HUES64 (cell line): ENCODE data around the gene MSI2.
A peak's percentile ranks its signal among the peaks of the same experiment; 100 is the strongest.

Source experiments
- H3K27ac ChIP-seq: 2 replicates; pipeline ENCODE4 v1.7.0; 2013; ENCODE audit warnings: low read depth, low read length, inconsistent platforms
- H3K27me3 ChIP-seq: 2 replicates; pipeline ENCODE4 v1.6.1; 2013; ENCODE audit warnings: mild to moderate bottlenecking, low read length; ENCODE audit not compliant: insufficient read depth
- H3K36me3 ChIP-seq: 2 replicates; pipeline ENCODE4 v1.6.1; 2013; ENCODE audit warnings: mild to moderate bottlenecking, low read length; ENCODE audit not compliant: insufficient read depth
- H3K4me1 ChIP-seq: 2 replicates; pipeline ENCODE4 v1.6.1; 2013; ENCODE audit warnings: mild to moderate bottlenecking, low read length, moderate library complexity; ENCODE audit not compliant: insufficient read depth
- H3K4me3 ChIP-seq: 2 replicates; pipeline ENCODE4 v1.5.1; 2013; ENCODE audit warnings: mild to moderate bottlenecking, low read length, moderate library complexity
- H3K9ac ChIP-seq: 2 replicates; pipeline ENCODE4 v1.6.1; 2013; ENCODE audit warnings: mild to moderate bottlenecking, low read depth, low read length
- H3K9me3 ChIP-seq: 2 replicates; pipeline ENCODE4 v1.6.1; 2013; ENCODE audit warnings: low read depth, low read length; ENCODE audit not compliant: insufficient read depth
- WGBS: fragments of 150-250, 120-280 bp; methylation state at CpG from one replicate; pipeline ENCODE4 v1.1.7; 2013; ENCODE audit warnings: missing lambda C conversion rate; 5-methylcytosine and 5-hydroxymethylcytosine counted together

MSI2 gene

GRCh38 chr17:57399690-57400089, 143.4 kb downstream of the MSI2 start:
- H3K4me1 ChIP-seq, result peaks cover 22% of the 10 kb centered on the region
- no peaks in the 10 kb centered on the region for H3K27me3 ChIP-seq
- 91% methylated on average over 7 of the region's 7 CpGs for WGBS
- no peak overlapping the region for H3K4me3 ChIP-seq
- H3K9ac ChIP-seq, result no peak overlapping the region
- peaks cover 8% of the 10 kb centered on the region for H3K36me3 ChIP-seq
- no peak overlapping the region for H3K27ac ChIP-seq
- no peaks in the 10 kb centered on the region for H3K9me3 ChIP-seq

- Histone ChIP-seq H3K27ac (no peak overlapping the region), H3K9ac (no peak overlapping the region)
These were observed 144.3 kb downstream of the MSI2 start for GRCh38 chr17:57400648-57401047.

GRCh38 chr17:57401556-57402488, 145.5 kb downstream of the MSI2 start:
- Histone ChIP-seq H3K9me3 (no peaks in the 10 kb centered on the region), H3K36me3 (peaks cover 8% of the 10 kb centered on the region), H3K27ac (no peak overlapping the region), H3K9ac (no peak overlapping the region), H3K27me3 (no peaks in the 10 kb centered on the region), H3K4me1 (peaks cover 24% of the 10 kb centered on the region), H3K4me3 (no peak overlapping the region)
- 91% methylated on average over 15 of the region's 15 CpGs for WGBS

More at GRCh38 chr17:57400648-57401047, 144.3 kb downstream of the MSI2 start:
- peaks cover 24% of the 10 kb centered on the region for H3K4me1 ChIP-seq
- H3K36me3 ChIP-seq, result peaks cover 8% of the 10 kb centered on the region
- H3K9me3 ChIP-seq, result no peaks in the 10 kb centered on the region
- H3K27me3 ChIP-seq, result no peaks in the 10 kb centered on the region
- 92% methylated on average over 8 of the region's 8 CpGs for WGBS
- H3K4me3 ChIP-seq, result no peak overlapping the region

- Histone ChIP-seq H3K4me1 (peaks cover 33% of the 10 kb centered on the region), H3K4me3 (no peak overlapping the region), H3K9ac (no peak overlapping the region), H3K9me3 (no peaks in the 10 kb centered on the region), H3K36me3 (peaks cover 8% of the 10 kb centered on the region), H3K27me3 (no peaks in the 10 kb centered on the region), H3K27ac (no peak overlapping the region)
- 94% methylated on average over 5 of the region's 5 CpGs for WGBS
These were observed 146.4 kb downstream of the MSI2 start for GRCh38 chr17:57402681-57403180.

GRCh38 chr17:57403236-57403635, 146.9 kb downstream of the MSI2 start:
- peaks cover 38% of the 10 kb centered on the region for H3K4me1 ChIP-seq
- no peaks in the 10 kb centered on the region for H3K9me3 ChIP-seq

GRCh38 chr17:57404073-57404472, 147.8 kb downstream of the MSI2 start:
- Histone ChIP-seq H3K36me3 (peaks cover 8% of the 10 kb centered on the region), H3K4me3 (no peak overlapping the region), H3K9ac (no peak overlapping the region), H3K27me3 (no peaks in the 10 kb centered on the region), H3K4me1 (peaks cover 46% of the 10 kb centered on the region), H3K27ac (no peak overlapping the region), H3K9me3 (no peaks in the 10 kb centered on the region)
- WGBS, result 92% methylated on average over 3 of the region's 4 CpGs

More at GRCh38 chr17:57403236-57403635, 146.9 kb downstream of the MSI2 start:
- Histone ChIP-seq H3K36me3 (peaks cover 8% of the 10 kb centered on the region), H3K4me3 (no peak overlapping the region), H3K9ac (no peak overlapping the region), H3K27me3 (no peaks in the 10 kb centered on the region), H3K27ac (no peak overlapping the region)
- WGBS, result 93% methylated on average over 2 of the region's 2 CpGs

- Histone ChIP-seq H3K9me3 (no peaks in the 10 kb centered on the region), H3K4me1 (peaks cover 50% of the 10 kb centered on the region), H3K27ac (no peak overlapping the region), H3K4me3 (no peak overlapping the region), H3K36me3 (peaks cover 8% of the 10 kb centered on the region), H3K27me3 (no peaks in the 10 kb centered on the region), H3K9ac (no peak overlapping the region)
- WGBS, result 93% methylated on average over 6 of the region's 6 CpGs
These were observed 148.6 kb downstream of the MSI2 start for GRCh38 chr17:57404795-57405490.

GRCh38 chr17:57405491-57406072, 149.3 kb downstream of the MSI2 start:
- Histone ChIP-seq H3K9ac (no peak overlapping the region), H3K27me3 (no peaks in the 10 kb centered on the region), H3K27ac (no peak overlapping the region; the same call in 1 of the 2 replicates), H3K36me3 (peaks cover 8% of the 10 kb centered on the region), H3K9me3 (no peaks in the 10 kb centered on the region), H3K4me3 (no peak overlapping the region), H3K4me1 (peaks cover 51% of the 10 kb centered on the region)
- 95% methylated on average over 5 of the region's 5 CpGs for WGBS

GRCh38 chr17:57406131-57406980, 150.0 kb downstream of the MSI2 start:
- Histone ChIP-seq H3K4me3 (no peak overlapping the region), H3K4me1 (peaks cover 49% of the 10 kb centered on the region), H3K36me3 (peaks cover 7% of the 10 kb centered on the region), H3K27ac (peak overlapping the region; percentile 49), H3K27me3 (no peaks in the 10 kb centered on the region), H3K9ac (peak overlapping the region; percentile 49; the same call in 1 of the 2 replicates), H3K9me3 (no peaks in the 10 kb centered on the region)
- 70% methylated on average over 25 of the region's 25 CpGs for WGBS

- Histone ChIP-seq H3K27me3 (no peaks in the 10 kb centered on the region), H3K36me3 (peaks cover 1% of the 10 kb centered on the region; the same call in 1 of the 2 replicates), H3K9ac (peak overlapping the region; percentile 49; the same call in 1 of the 2 replicates), H3K9me3 (no peaks in the 10 kb centered on the region), H3K4me1 (peaks cover 49% of the 10 kb centered on the region), H3K4me3 (no peak overlapping the region), H3K27ac (peak overlapping the region; percentile 49)
- WGBS, result 85% methylated on average over 12 of the region's 12 CpGs
These were observed 150.6 kb downstream of the MSI2 start for GRCh38 chr17:57406981-57407286.
